Measurements from ENCODE around the gene GALE. TPM values are rescaled to one million over a fixed set of nuclear protein-coding genes. Genes with fewer than 3 reads are reported as not detected.

The GALE gene
- total and polyA plus RNA-seq, 2 of the 13 experiments (the other 11 are each of a cell fraction or from before 2014, with no cell fraction given): 85.2 to 88.4 TPM

- TF ChIP-seq, protein P1, sequence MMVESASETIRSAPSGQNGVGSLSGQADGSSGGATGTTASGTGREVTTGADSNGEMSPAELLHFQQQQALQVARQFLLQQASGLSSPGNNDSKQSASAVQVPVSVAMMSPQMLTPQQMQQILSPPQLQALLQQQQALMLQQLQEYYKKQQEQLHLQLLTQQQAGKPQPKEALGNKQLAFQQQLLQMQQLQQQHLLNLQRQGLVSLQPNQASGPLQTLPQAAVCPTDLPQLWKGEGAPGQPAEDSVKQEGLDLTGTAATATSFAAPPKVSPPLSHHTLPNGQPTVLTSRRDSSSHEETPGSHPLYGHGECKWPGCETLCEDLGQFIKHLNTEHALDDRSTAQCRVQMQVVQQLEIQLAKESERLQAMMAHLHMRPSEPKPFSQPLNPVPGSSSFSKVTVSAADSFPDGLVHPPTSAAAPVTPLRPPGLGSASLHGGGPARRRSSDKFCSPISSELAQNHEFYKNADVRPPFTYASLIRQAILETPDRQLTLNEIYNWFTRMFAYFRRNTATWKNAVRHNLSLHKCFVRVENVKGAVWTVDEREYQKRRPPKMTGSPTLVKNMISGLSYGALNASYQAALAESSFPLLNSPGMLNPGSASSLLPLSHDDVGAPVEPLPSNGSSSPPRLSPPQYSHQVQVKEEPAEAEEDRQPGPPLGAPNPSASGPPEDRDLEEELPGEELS (CRISPR knock-in tag; IDR thresholded peaks at IDR 0.05): 0 out of 2 replicates have a peak, but pooled peaks have one; percentile 34
- TF ChIP-seq POLR2A (IDR thresholded peaks at IDR 0.05; ENCODE audit: insufficient read depth in 1 of 2, low read depth in 2 of 2, low read length in 2 of 2): no peak
- no peak for TF ChIP-seq NAIF1 (CRISPR knock-in tag; IDR thresholded peaks at IDR 0.05; ENCODE audit: borderline replicate concordance)
- TF ChIP-seq, protein P2, sequence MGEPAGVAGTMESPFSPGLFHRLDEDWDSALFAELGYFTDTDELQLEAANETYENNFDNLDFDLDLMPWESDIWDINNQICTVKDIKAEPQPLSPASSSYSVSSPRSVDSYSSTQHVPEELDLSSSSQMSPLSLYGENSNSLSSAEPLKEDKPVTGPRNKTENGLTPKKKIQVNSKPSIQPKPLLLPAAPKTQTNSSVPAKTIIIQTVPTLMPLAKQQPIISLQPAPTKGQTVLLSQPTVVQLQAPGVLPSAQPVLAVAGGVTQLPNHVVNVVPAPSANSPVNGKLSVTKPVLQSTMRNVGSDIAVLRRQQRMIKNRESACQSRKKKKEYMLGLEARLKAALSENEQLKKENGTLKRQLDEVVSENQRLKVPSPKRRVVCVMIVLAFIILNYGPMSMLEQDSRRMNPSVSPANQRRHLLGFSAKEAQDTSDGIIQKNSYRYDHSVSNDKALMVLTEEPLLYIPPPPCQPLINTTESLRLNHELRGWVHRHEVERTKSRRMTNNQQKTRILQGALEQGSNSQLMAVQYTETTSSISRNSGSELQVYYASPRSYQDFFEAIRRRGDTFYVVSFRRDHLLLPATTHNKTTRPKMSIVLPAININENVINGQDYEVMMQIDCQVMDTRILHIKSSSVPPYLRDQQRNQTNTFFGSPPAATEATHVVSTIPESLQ (CRISPR knock-in tag; conservative IDR thresholded peaks at IDR 0.05): no peak
- no peak for TF ChIP-seq ZNF34 (CRISPR knock-in tag; IDR thresholded peaks at IDR 0.05; ENCODE audit: borderline replicate concordance)
- no peak for TF ChIP-seq ZNF709 (CRISPR knock-in tag; IDR thresholded peaks at IDR 0.05)
- TF ChIP-seq PBX2 (CRISPR knock-in tag; IDR thresholded peaks at IDR 0.05): no peak
- no peak for TF ChIP-seq KLF9 (CRISPR knock-in tag; IDR thresholded peaks at IDR 0.05; ENCODE audit: low read depth)
- TF ChIP-seq RNF2 (conservative IDR thresholded peaks at IDR 0.05; ENCODE audit: low read depth): no peak
- peak; percentile 33; the same call in 1 of the 2 replicates for TF ChIP-seq ZNF574 (CRISPR knock-in tag; IDR thresholded peaks at IDR 0.05)
- TF ChIP-seq, protein P3, sequence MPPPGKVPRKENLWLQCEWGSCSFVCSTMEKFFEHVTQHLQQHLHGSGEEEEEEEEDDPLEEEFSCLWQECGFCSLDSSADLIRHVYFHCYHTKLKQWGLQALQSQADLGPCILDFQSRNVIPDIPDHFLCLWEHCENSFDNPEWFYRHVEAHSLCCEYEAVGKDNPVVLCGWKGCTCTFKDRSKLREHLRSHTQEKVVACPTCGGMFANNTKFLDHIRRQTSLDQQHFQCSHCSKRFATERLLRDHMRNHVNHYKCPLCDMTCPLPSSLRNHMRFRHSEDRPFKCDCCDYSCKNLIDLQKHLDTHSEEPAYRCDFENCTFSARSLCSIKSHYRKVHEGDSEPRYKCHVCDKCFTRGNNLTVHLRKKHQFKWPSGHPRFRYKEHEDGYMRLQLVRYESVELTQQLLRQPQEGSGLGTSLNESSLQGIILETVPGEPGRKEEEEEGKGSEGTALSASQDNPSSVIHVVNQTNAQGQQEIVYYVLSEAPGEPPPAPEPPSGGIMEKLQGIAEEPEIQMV (CRISPR knock-in tag; IDR thresholded peaks at IDR 0.05; ENCODE audit: low read depth): no peak
- no peak for TF ChIP-seq ZNF20 (CRISPR knock-in tag; IDR thresholded peaks at IDR 0.05)
- TF ChIP-seq NR2F2 (IDR thresholded peaks at IDR 0.05; ENCODE audit: borderline replicate concordance, low read depth): no peak
- no peak for TF ChIP-seq PRDM10 (CRISPR knock-in tag; IDR thresholded peaks at IDR 0.05; ENCODE audit: low read depth)
These were observed 9.2 kb upstream of the GALE start (continued) for GRCh38 chr1:23809751-23810171.
